Stimulated activated naive B cell treated with anti-CD40 and anti-IgM and Interleukin-4, amounts not matched to agents 10 μg/mL and 1 μg/mL and 100 μg/mL, for 72 hours (primary cell): ENCODE results near the gene SOBP.

Source experiments
- ATAC-seq, 2 donors: fragments of 150-1000 bp; cut with Tn5 transposase; replicated peaks; 2 replicates each; pipeline ENCODE4 v1.10.0; 2021; ENCODE audit warnings: moderate library complexity in 1 of 2
- DNase-seq: peaks from one replicate; pipeline ENCODE4 v3.0.0; 2021
- H3K27ac Mint-ChIP-seq: one replicate; pipeline ENCODE4 v1.8.0; 2022; ENCODE audit warnings: mild to moderate bottlenecking, mixed read lengths
- H3K27me3 Mint-ChIP-seq, 2 donors: one replicate each; pipeline ENCODE4 v1.8.0; 2022; ENCODE audit warnings: mixed read lengths in 2 of 2
- H3K36me3 Mint-ChIP-seq, 2 donors: one replicate each; pipeline ENCODE4 v1.8.0; 2022; ENCODE audit warnings: mixed read lengths in 2 of 2, mild to moderate bottlenecking in 1 of 2
- H3K4me1 Mint-ChIP-seq, 2 donors: one replicate each; pipeline ENCODE4 v1.8.0; 2022; ENCODE audit warnings: mixed read lengths in 2 of 2, mild to moderate bottlenecking in 1 of 2
- H3K4me3 Mint-ChIP-seq, 2 donors: one replicate each; pipeline ENCODE4 v1.8.0; 2022; ENCODE audit warnings: mild to moderate bottlenecking in 2 of 2, mixed read lengths in 2 of 2, moderate library complexity in 1 of 2
- H3K9me3 Mint-ChIP-seq, 2 donors: one replicate each; pipeline ENCODE4 v1.8.0; 2022; ENCODE audit warnings: mixed read lengths in 2 of 2, mild to moderate bottlenecking in 1 of 2

The SOBP gene

GRCh38 chr6:107579456-107580056 lies 89.6 kb downstream of the SOBP start:
- H3K27ac Mint-ChIP-seq = no peak overlapping the region
- ATAC-seq (no peak), DNase-seq (no peak)
- H3K9me3 Mint-ChIP-seq = no peaks in the 10 kb centered on the region
- peaks cover 4 to 56% of the 10 kb centered on the region in 2 donors for H3K27me3 Mint-ChIP-seq
- peaks cover 0 to 4% of the 10 kb centered on the region in 2 donors for H3K4me1 Mint-ChIP-seq
- H3K36me3 Mint-ChIP-seq = peaks cover 0 to 2% of the 10 kb centered on the region in 2 donors
- no peak overlapping the region for H3K4me3 Mint-ChIP-seq

- no peaks in the 10 kb centered on the region for H3K4me1 Mint-ChIP-seq
- no peaks in the 10 kb centered on the region for H3K9me3 Mint-ChIP-seq
- H3K27ac Mint-ChIP-seq = no peak overlapping the region
- H3K27me3 Mint-ChIP-seq = peaks cover 4 to 38% of the 10 kb centered on the region in 2 donors
- no peak for DNase-seq
- H3K4me3 Mint-ChIP-seq = no peak overlapping the region
- H3K36me3 Mint-ChIP-seq = peaks cover 0 to 2% of the 10 kb centered on the region in 2 donors
- ATAC-seq = no peak
Observed at GRCh38 chr6:107582086-107582485, 92.2 kb downstream of the SOBP start.

GRCh38 chr6:107584726-107585125 lies 94.8 kb downstream of the SOBP start:
- H3K9me3 Mint-ChIP-seq = no peaks in the 10 kb centered on the region
- H3K36me3 Mint-ChIP-seq = peaks cover 0 to 2% of the 10 kb centered on the region in 2 donors
- H3K27ac Mint-ChIP-seq = no peak overlapping the region
- no peaks in the 10 kb centered on the region for H3K4me1 Mint-ChIP-seq
- ATAC-seq (no peak), DNase-seq (no peak)
- no peak overlapping the region for H3K4me3 Mint-ChIP-seq
- peaks cover 4 to 37% of the 10 kb centered on the region in 2 donors for H3K27me3 Mint-ChIP-seq

- no peak for ATAC-seq
- Mint-ChIP-seq H3K27me3 (peaks cover 0 to 38% of the 10 kb centered on the region in 2 donors), H3K4me3 (no peak overlapping the region), H3K4me1 (peaks cover 4 to 8% of the 10 kb centered on the region in 2 donors), H3K9me3 (no peaks in the 10 kb centered on the region), H3K36me3 (peaks cover 0 to 2% of the 10 kb centered on the region in 2 donors), H3K27ac (no peak overlapping the region)
- no peak for DNase-seq
Observed at GRCh38 chr6:107585815-107586435, 96.0 kb downstream of the SOBP start.

- Mint-ChIP-seq H3K4me3 (no peak overlapping the region), H3K36me3 (peaks cover 0 to 2% of the 10 kb centered on the region in 2 donors), H3K9me3 (no peaks in the 10 kb centered on the region), H3K27me3 (peaks cover 0 to 31% of the 10 kb centered on the region in 2 donors), H3K4me1 (peaks cover 4 to 8% of the 10 kb centered on the region in 2 donors), H3K27ac (no peak overlapping the region)
- DNase-seq = no peak
- ATAC-seq = no peak
Observed at GRCh38 chr6:107587451-107587850, 97.5 kb downstream of the SOBP start.

- H3K27ac Mint-ChIP-seq = no peak overlapping the region
- no peaks in the 10 kb centered on the region for H3K9me3 Mint-ChIP-seq
- no peak for DNase-seq
- H3K36me3 Mint-ChIP-seq = no peaks in the 10 kb centered on the region
- H3K4me3 Mint-ChIP-seq = no peak overlapping the region
- peaks cover 0 to 29% of the 10 kb centered on the region in 2 donors for H3K27me3 Mint-ChIP-seq
- H3K4me1 Mint-ChIP-seq = peaks cover 4 to 8% of the 10 kb centered on the region in 2 donors
- ATAC-seq = no peak
Observed at GRCh38 chr6:107589199-107589598, 99.3 kb downstream of the SOBP start.

- H3K27me3 Mint-ChIP-seq = peaks cover 0 to 29% of the 10 kb centered on the region in 2 donors
- H3K4me1 Mint-ChIP-seq = peaks cover 4 to 8% of the 10 kb centered on the region in 2 donors
- no peaks in the 10 kb centered on the region for H3K36me3 Mint-ChIP-seq
- no peak overlapping the region for H3K27ac Mint-ChIP-seq
- ATAC-seq = peak; percentile 65 to 69
- no peaks in the 10 kb centered on the region for H3K9me3 Mint-ChIP-seq
- H3K4me3 Mint-ChIP-seq = no peak overlapping the region
- no peak for DNase-seq
Observed at GRCh38 chr6:107589934-107590333, 100.0 kb downstream of the SOBP start.

GRCh38 chr6:107590378-107590777 lies 100.5 kb downstream of the SOBP start:
- no peak for ATAC-seq
- Mint-ChIP-seq H3K36me3 (no peaks in the 10 kb centered on the region), H3K4me3 (no peak overlapping the region), H3K27ac (no peak overlapping the region), H3K4me1 (peaks cover 4 to 8% of the 10 kb centered on the region in 2 donors), H3K27me3 (peaks cover 0 to 29% of the 10 kb centered on the region in 2 donors), H3K9me3 (no peaks in the 10 kb centered on the region)
- DNase-seq = no peak

GRCh38 chr6:107591346-107591745 lies 101.4 kb downstream of the SOBP start:
- H3K27me3 Mint-ChIP-seq = peaks cover 0 to 23% of the 10 kb centered on the region in 2 donors
- no peak overlapping the region for H3K27ac Mint-ChIP-seq
- H3K4me1 Mint-ChIP-seq = peaks cover 4 to 8% of the 10 kb centered on the region in 2 donors
- H3K4me3 Mint-ChIP-seq = no peak overlapping the region
- H3K36me3 Mint-ChIP-seq = no peaks in the 10 kb centered on the region
- DNase-seq (no peak), ATAC-seq (no peak)
- H3K9me3 Mint-ChIP-seq = no peaks in the 10 kb centered on the region

GRCh38 chr6:107592806-107593205 lies 102.9 kb downstream of the SOBP start:
- Mint-ChIP-seq H3K27ac (no peak overlapping the region), H3K4me3 (no peak overlapping the region), H3K4me1 (peaks cover 4 to 8% of the 10 kb centered on the region in 2 donors), H3K27me3 (peaks cover 0 to 23% of the 10 kb centered on the region in 2 donors), H3K9me3 (no peaks in the 10 kb centered on the region), H3K36me3 (no peaks in the 10 kb centered on the region)
- no peak for DNase-seq
- ATAC-seq = no peak

- H3K4me3 Mint-ChIP-seq = no peak overlapping the region
- H3K36me3 Mint-ChIP-seq = no peaks in the 10 kb centered on the region
- H3K9me3 Mint-ChIP-seq = no peaks in the 10 kb centered on the region
- ATAC-seq = no peak
- peaks cover 4 to 8% of the 10 kb centered on the region in 2 donors for H3K4me1 Mint-ChIP-seq
- no peak for DNase-seq
- H3K27me3 Mint-ChIP-seq = peaks cover 5 to 30% of the 10 kb centered on the region in 2 donors
- no peak overlapping the region for H3K27ac Mint-ChIP-seq
Observed at GRCh38 chr6:107594736-107595135, 104.8 kb downstream of the SOBP start.

GRCh38 chr6:107598091-107598490 lies 108.2 kb downstream of the SOBP start:
- H3K27me3 Mint-ChIP-seq = peaks cover 5 to 9% of the 10 kb centered on the region in 2 donors
- no peak overlapping the region for H3K27ac Mint-ChIP-seq
- H3K4me1 Mint-ChIP-seq = peaks cover 1 to 6% of the 10 kb centered on the region in 2 donors
- no peak for ATAC-seq
- H3K9me3 Mint-ChIP-seq = no peaks in the 10 kb centered on the region
- H3K4me3 Mint-ChIP-seq = no peak overlapping the region
- no peaks in the 10 kb centered on the region for H3K36me3 Mint-ChIP-seq
- no peak for DNase-seq

GRCh38 chr6:107599043-107599442 lies 109.1 kb downstream of the SOBP start:
- Mint-ChIP-seq H3K27me3 (peaks cover 5 to 7% of the 10 kb centered on the region in 2 donors), H3K36me3 (no peaks in the 10 kb centered on the region), H3K4me3 (no peak overlapping the region), H3K9me3 (no peaks in the 10 kb centered on the region), H3K4me1 (peaks cover 1 to 6% of the 10 kb centered on the region in 2 donors), H3K27ac (no peak overlapping the region)
- no peak for ATAC-seq
- DNase-seq = no peak

- H3K4me3 Mint-ChIP-seq = no peak overlapping the region
- DNase-seq (no peak), ATAC-seq (no peak)
- no peaks in the 10 kb centered on the region for H3K36me3 Mint-ChIP-seq
- no peak overlapping the region for H3K27ac Mint-ChIP-seq
- H3K9me3 Mint-ChIP-seq = no peaks in the 10 kb centered on the region
- peaks cover 1 to 6% of the 10 kb centered on the region in 2 donors for H3K4me1 Mint-ChIP-seq
- peaks cover 5 to 7% of the 10 kb centered on the region in 2 donors for H3K27me3 Mint-ChIP-seq
Observed at GRCh38 chr6:107600121-107600520, 110.2 kb downstream of the SOBP start.

GRCh38 chr6:107600936-107601335 lies 111.0 kb downstream of the SOBP start:
- Mint-ChIP-seq H3K36me3 (no peaks in the 10 kb centered on the region), H3K4me1 (peaks cover 1 to 6% of the 10 kb centered on the region in 2 donors), H3K9me3 (no peaks in the 10 kb centered on the region), H3K27ac (no peak overlapping the region), H3K27me3 (peaks cover 5 to 7% of the 10 kb centered on the region in 2 donors), H3K4me3 (no peak overlapping the region)
- no peak for ATAC-seq
- DNase-seq = no peak
